Stimulated activated CD4-positive, alpha-beta T cell treated with anti-CD3 and anti-CD28 coated beads, TNF-alpha, amount 100 ng/mL, for 48 hours (primary cell): Measurements from ENCODE around the gene UCN3.

Source experiments
- DNase-seq, 3 donors: peaks; one replicate each; pipeline ENCODE4 v3.0.0-alpha.2; 2020; ENCODE audit warnings: low read depth in 3 of 3

The UCN3 gene

GRCh38 chr10:5364890-5365338, at the start of gene UCN3:
Gene UCN3 (plus strand): TSS chr10:5364966. CDS start chr10:5373721, 8,755 bp downstream.
- DNase-seq = no peak

- peak; percentile 32 to 87 (median 63) for DNase-seq
Measured at GRCh38 chr10:5317547-5318107, 47.1 kb upstream of the UCN3 start.

GRCh38 chr10:5318148-5318547, 46.6 kb upstream of the UCN3 start:
- no peak for DNase-seq

GRCh38 chr10:5319863-5320262, 44.9 kb upstream of the UCN3 start:
- no peak for DNase-seq

- DNase-seq = no peak
Measured at GRCh38 chr10:5321273-5321672, 43.5 kb upstream of the UCN3 start.

- no peak for DNase-seq
Measured at GRCh38 chr10:5323446-5323845, 41.3 kb upstream of the UCN3 start.

- no peak for DNase-seq
Measured at GRCh38 chr10:5325076-5325475, 39.7 kb upstream of the UCN3 start.

GRCh38 chr10:5334196-5334880, 30.4 kb upstream of the UCN3 start:
- no peak for DNase-seq

- DNase-seq = no peak
Measured at GRCh38 chr10:5338010-5338409, 26.8 kb upstream of the UCN3 start.

- no peak for DNase-seq
Measured at GRCh38 chr10:5343092-5343491, 21.7 kb upstream of the UCN3 start.

- DNase-seq = no peak
Measured at GRCh38 chr10:5343561-5343960, 21.2 kb upstream of the UCN3 start.

GRCh38 chr10:5343979-5344378, 20.8 kb upstream of the UCN3 start:
- DNase-seq = no peak

GRCh38 chr10:5344746-5345145, 20.0 kb upstream of the UCN3 start:
- no peak for DNase-seq

- DNase-seq = no peak
Measured at GRCh38 chr10:5346881-5347280, 17.9 kb upstream of the UCN3 start.

- DNase-seq = no peak
Measured at GRCh38 chr10:5349362-5349761, 15.4 kb upstream of the UCN3 start.

- DNase-seq = no peak
Measured at GRCh38 chr10:5354068-5354467, 10.7 kb upstream of the UCN3 start.

- no peak for DNase-seq
Measured at GRCh38 chr10:5355594-5356301, 9.0 kb upstream of the UCN3 start.

- no peak for DNase-seq
Measured at GRCh38 chr10:5356302-5356763, 8.4 kb upstream of the UCN3 start.

GRCh38 chr10:5360318-5360915, 4.3 kb upstream of the UCN3 start:
- no peak for DNase-seq

GRCh38 chr10:5361966-5362365, 2.8 kb upstream of the UCN3 start:
- DNase-seq = no peak

GRCh38 chr10:5362873-5363272, 1.9 kb upstream of the UCN3 start:
- DNase-seq = no peak

GRCh38 chr10:5364374-5364773, 392 bp upstream of the UCN3 start:
- DNase-seq = no peak

- no peak for DNase-seq
Measured at GRCh38 chr10:5365928-5366327, 1.2 kb downstream of the UCN3 start.
